Upper lobe of left lung (tissue), 6 donors: Measurements from ENCODE around the gene CUEDC2. TPM values are rescaled to one million over a fixed set of nuclear protein-coding genes. Genes with fewer than 3 reads are reported as not detected.

Source experiments
- ATAC-seq, 2 donors: fragments of 200-7000 bp; cut with Tn5 transposase; one replicate each; pipeline ENCODE4 v1.9.1; 2022; ENCODE audit warnings: mild to moderate bottlenecking in 2 of 2, moderate library complexity in 2 of 2; ENCODE audit not compliant: low FRiP score in 2 of 2
- DNase-seq, 2 donors: peaks; one replicate each; pipeline ENCODE4 v3.0.0-alpha.2; 2019 to 2020
- H3K27ac ChIP-seq, 4 donors: fragments of 200-600 bp; sonication (generic); one replicate each; pipeline ENCODE4 v1.5.1; 2016 to 2019
- H3K27me3 ChIP-seq, 4 donors: fragments of 200-600 bp; sonication (generic); one replicate each; pipeline ENCODE4 v1.5.1; 2017 to 2019
- H3K36me3 ChIP-seq, 4 donors: fragments of 200-600 bp; sonication (generic); one replicate each; pipeline ENCODE4 v1.5.1; 2016 to 2019
- H3K4me1 ChIP-seq, 4 donors: fragments of 200-600 bp; sonication (generic); one replicate each; pipeline ENCODE4 v1.5.1; 2018 to 2019
- H3K4me3 ChIP-seq, 4 donors: fragments of 200-600 bp; sonication (generic); one replicate each; pipeline ENCODE4 v1.5.1; 2017 to 2019; ENCODE audit warnings: mild to moderate bottlenecking in 2 of 4, moderate library complexity in 1 of 4
- H3K9me3 ChIP-seq, 4 donors: fragments of 200-600 bp; sonication (generic); one replicate each; pipeline ENCODE4 v1.5.1; 2018 to 2019
- CTCF ChIP-seq, 6 experiments: fragments of 450-650 bp in 4 of 6; fragments of 200-600 bp in 2 of 6; sonication (generic) in 2 of 6; IDR thresholded peaks; one replicate each; pipeline ENCODE4 v1.5.1; 2016 to 2019; ENCODE audit warnings: antibody characterized with exemption in 6 of 6
- EP300 ChIP-seq, 4 donors: sonication (generic); formaldehyde crosslinking; IDR thresholded peaks; one replicate each; pipeline ENCODE4 v1.5.1; 2017; ENCODE audit warnings: antibody characterized with exemption in 4 of 4, control low read depth in 2 of 4
- POLR2A ChIP-seq, 4 donors: fragments of 450-650 bp; IDR thresholded peaks; one replicate each; pipeline ENCODE4 v1.5.1; 2016 to 2017; ENCODE audit warnings: antibody characterized with exemption in 4 of 4, mild to moderate bottlenecking in 2 of 4
- POLR2AphosphoS5 ChIP-seq, 2 donors: sonication (generic); formaldehyde crosslinking; IDR thresholded peaks; one replicate each; pipeline ENCODE4 v1.5.1; 2017; ENCODE audit warnings: antibody characterized with exemption in 2 of 2
- WGBS, 2 donors: methylation state at CpG; one replicate each; pipeline ENCODE4 v1.1.5; 2017 to 2018; 5-methylcytosine and 5-hydroxymethylcytosine counted together
- total RNA-seq, 6 donors: library from RNA; depleted of rRNA in 4 of 6; stranded (reverse); fragments of >200 nt in 4 of 6; gene quantifications; one replicate each; pipeline versions ENCODE4 v1.1.0 to v1.2.1, GENCODE V29; 2016 to 2021
- donor health status: DM: no; HTN: no; CAD: no; lungs with moderate emphysema.
- donor health status: DM: no; HTN: yes; CAD: no; lungs with severe emphysema.

The CUEDC2 gene
- total RNA-seq, 6 donors from 2014 or later, result 33.1 to 67.1 (median 46.5) TPM

DNA sequence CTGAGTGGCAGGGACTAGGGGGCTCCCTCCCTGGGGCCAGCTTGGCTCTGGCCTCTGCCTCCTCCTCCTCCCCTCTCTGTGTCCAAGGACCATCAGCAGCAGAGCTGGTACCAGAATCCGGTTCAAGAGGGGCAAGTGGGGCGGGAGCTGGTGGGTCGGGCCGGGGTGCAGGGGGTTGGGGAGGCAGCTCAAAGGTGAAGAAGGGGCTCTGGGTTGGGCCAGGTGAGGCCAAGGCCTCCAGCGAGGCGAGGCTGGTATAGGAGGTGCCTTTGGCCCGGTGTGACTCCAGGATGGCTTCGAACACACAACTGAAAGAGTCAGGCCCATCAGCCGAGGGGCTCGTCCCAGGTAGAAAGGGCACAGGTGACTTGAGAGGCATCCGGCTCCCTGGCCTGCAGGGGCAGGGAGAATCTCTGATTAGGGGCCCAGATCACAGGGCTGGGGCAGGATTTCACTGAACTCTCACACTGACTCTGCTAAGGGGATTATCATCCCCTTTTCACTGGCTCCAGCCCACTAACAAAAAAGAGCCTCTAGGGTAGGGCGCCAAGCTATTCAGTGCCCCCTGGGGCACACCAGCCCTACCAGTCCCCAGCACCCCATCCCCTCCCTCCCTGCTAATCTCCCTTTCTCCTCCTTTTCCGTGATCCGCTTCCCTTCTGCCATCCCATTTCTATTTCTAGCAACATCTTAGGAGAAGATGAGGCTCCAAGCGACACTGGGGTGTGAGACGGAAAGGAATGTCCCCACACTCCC, 18.4 kb downstream of the CUEDC2 start:
- Histone ChIP-seq H3K4me3 (no peak overlapping the region), H3K36me3 (no peaks in the 10 kb centered on the region), H3K9me3 (no peaks in the 10 kb centered on the region), H3K27me3 (peaks cover 0 to 49% (median 19%) of the 10 kb centered on the region in 4 donors), H3K4me1 (peaks cover 10 to 21% (median 17%) of the 10 kb centered on the region in 4 donors), H3K27ac (no peak overlapping the region)
- ATAC-seq (no peak), DNase-seq (peak in 1 of 2 donors; percentile 60)
- no peak for TF ChIP-seq EP300 (IDR thresholded peaks at IDR 0.05)
- no peak for TF ChIP-seq CTCF (IDR thresholded peaks at IDR 0.05)
- no peak for TF ChIP-seq POLR2A (IDR thresholded peaks at IDR 0.05)
- no peak for TF ChIP-seq POLR2AphosphoS5 (IDR thresholded peaks at IDR 0.05)
- 77 to 78% methylated on average over 11 to 16 of the region's 16 CpGs for WGBS, 2 donors

DNA sequence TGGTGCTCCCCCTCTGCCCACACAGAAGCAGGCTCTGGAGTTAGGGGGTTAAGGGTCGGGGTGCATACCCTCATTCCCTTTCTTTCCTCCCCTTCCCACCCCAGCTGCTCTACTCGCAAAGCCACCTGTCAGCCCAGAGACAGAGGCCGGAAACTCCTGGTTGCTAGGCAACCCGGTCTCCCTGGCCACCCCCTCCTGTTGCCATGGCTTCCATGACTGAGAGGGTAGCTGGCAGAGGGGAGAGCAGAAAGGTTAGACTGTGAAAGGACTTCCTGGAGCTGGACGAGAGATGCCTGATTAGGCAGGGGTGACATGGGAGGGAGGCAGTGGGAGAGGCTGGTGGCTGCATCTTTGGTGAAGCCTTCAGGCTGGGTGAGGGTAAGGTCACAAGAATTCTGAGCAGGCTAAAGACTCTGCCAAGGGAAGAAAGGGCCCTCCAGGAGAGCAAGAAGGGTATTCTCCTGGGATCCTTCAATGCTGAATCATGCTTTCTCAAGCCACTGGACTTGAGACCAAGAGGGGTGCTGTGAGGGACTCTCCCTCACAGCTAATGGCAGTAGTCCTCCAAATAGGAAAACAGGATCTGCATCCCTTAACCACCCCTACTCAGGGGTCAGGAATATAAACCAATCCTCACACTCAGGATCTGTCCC, 19.2 kb downstream of the CUEDC2 start:
- ATAC-seq (no peak), DNase-seq (no peak)
- Histone ChIP-seq H3K27me3 (peaks cover 0 to 42% (median 22%) of the 10 kb centered on the region in 4 donors), H3K4me3 (no peak overlapping the region), H3K36me3 (no peaks in the 10 kb centered on the region), H3K4me1 (peaks cover 15 to 25% (median 19%) of the 10 kb centered on the region in 4 donors), H3K27ac (no peak overlapping the region), H3K9me3 (no peaks in the 10 kb centered on the region)
- WGBS, 2 donors, result 18 to 23% methylated on average over 5 of the region's 5 CpGs
- TF ChIP-seq CTCF (IDR thresholded peaks at IDR 0.05) (no peak), EP300 (IDR thresholded peaks at IDR 0.05) (no peak), POLR2A (IDR thresholded peaks at IDR 0.05) (no peak), POLR2AphosphoS5 (IDR thresholded peaks at IDR 0.05) (no peak)

GRCh38 chr10:102412293-102412692, 20.1 kb downstream of the CUEDC2 start:
- DNase-seq, result no peak
- ATAC-seq, result no peak
- no peak for TF ChIP-seq POLR2AphosphoS5 (IDR thresholded peaks at IDR 0.05)
- TF ChIP-seq CTCF (IDR thresholded peaks at IDR 0.05), result no peak
- no peak for TF ChIP-seq POLR2A (IDR thresholded peaks at IDR 0.05)
- no peak for TF ChIP-seq EP300 (IDR thresholded peaks at IDR 0.05)
- Histone ChIP-seq H3K27me3 (peaks cover 0 to 47% (median 26%) of the 10 kb centered on the region in 4 donors), H3K36me3 (no peaks in the 10 kb centered on the region), H3K4me1 (peaks cover 15 to 25% (median 19%) of the 10 kb centered on the region in 4 donors), H3K27ac (no peak overlapping the region), H3K9me3 (no peaks in the 10 kb centered on the region), H3K4me3 (no peak overlapping the region)
- WGBS, 2 donors, result 84 to 97% methylated on average over 7 to 10 of the region's 10 CpGs

DNA sequence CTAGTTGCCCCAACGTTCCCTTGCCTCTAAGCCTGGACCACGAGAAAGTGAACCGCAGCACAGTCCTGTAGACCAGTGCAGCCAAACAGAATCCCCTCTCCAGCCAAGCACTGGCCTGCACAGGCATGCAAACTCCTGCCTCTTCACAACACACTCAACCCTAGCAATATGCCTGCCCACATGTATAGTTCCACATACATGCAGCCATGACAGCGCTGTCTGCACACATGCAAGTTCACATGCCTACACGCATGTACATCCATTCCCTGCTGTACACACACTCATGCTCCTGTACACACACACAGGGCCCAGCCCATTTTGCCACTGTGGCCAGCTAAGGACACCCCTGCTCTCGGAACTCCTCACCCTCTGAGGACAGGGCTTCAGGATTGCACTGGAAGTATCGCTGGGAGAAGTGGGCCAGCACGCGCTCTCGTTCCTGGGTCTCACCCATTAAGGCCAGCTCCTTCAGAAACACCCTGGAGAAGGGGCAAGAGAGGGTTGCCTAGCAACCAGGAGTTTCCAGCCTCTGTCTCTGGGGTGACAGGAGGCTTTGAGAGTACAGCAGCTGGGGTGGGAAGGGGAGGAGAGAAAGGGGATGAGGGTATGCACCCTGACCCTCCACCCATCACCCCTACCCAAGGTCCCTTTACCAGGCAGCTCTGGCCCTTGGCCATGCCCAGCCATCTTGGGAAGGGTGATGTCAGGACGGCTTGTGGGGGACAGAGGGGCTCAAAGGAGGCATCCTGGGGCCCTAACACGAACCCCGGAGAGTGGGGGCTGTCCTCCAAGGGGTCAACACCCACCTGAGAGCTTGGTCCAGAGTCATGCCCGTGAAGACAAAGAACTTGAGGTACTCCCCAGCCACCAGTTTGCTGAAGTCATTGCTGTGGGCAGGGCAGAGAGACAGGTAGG, 20.8 kb downstream of the CUEDC2 start:
- Histone ChIP-seq H3K4me1 (peaks cover 15 to 25% (median 19%) of the 10 kb centered on the region in 4 donors), H3K27ac (no peak overlapping the region), H3K36me3 (no peaks in the 10 kb centered on the region), H3K9me3 (no peaks in the 10 kb centered on the region), H3K27me3 (peaks cover 0 to 47% (median 25%) of the 10 kb centered on the region in 4 donors), H3K4me3 (no peak overlapping the region)
- no peak for ATAC-seq
- TF ChIP-seq POLR2AphosphoS5 (IDR thresholded peaks at IDR 0.05) (no peak), POLR2A (IDR thresholded peaks at IDR 0.05) (no peak), CTCF (IDR thresholded peaks at IDR 0.05) (no peak), EP300 (IDR thresholded peaks at IDR 0.05) (no peak)
- DNase-seq, result no peak
- 79 to 87% methylated on average over 11 to 14 of the region's 14 CpGs for WGBS, 2 donors
